ENCODE results near the gene CNTN2.

Gene CNTN2

GRCh38 chr1:205076245-205076761 lies 33.3 kb downstream of the CNTN2 start:
- Histone ChIP-seq H3K36me3 (replicated peaks) (no peaks in the 10 kb centered on the region), H3K4me3 (no peak overlapping the region), H3K27me3 (ENCODE audit: low read depth) (no peaks in the 10 kb centered on the region), H3K4me1 (no peaks in the 10 kb centered on the region), H3K9me3 (no peaks in the 10 kb centered on the region)
- in situ Hi-C loops (cut with MboI; ENCODE audit: low sequenced_read_pairs): no loop called here
- DNase-seq (ENCODE audit: low spot score in 2 of 2): no peak

- Histone ChIP-seq H3K9me3 (no peaks in the 10 kb centered on the region), H3K4me3 (no peak overlapping the region), H3K4me1 (no peaks in the 10 kb centered on the region), H3K36me3 (replicated peaks) (no peaks in the 10 kb centered on the region), H3K27me3 (ENCODE audit: low read depth) (no peaks in the 10 kb centered on the region)
- in situ Hi-C loops (cut with MboI; ENCODE audit: low sequenced_read_pairs): no loop called here
- no peak for DNase-seq (ENCODE audit: low spot score in 2 of 2)
Measured at GRCh38 chr1:205077158-205077933, 34.3 kb downstream of the CNTN2 start.

DNA sequence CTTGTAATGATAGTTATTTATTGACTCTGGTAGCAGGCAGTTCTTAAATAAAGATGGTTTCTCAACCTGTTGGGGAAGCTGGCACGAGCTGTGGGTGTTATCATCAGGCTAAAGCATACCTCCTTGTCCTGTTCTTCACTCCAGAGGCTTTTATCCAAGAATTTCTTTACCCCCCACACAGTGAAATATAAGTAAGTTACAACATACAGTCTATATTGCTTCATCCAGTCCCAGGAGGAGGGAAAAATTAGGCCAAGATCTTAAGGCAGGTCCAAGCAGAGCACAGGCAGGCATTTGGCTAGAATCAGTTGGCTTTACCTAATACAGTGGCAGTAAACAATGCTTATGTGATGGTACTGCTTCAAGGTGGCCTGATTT lies 34.9 kb downstream of the CNTN2 start:
- H3K4me1 ChIP-seq: no peaks in the 10 kb centered on the region
- H3K36me3 ChIP-seq (replicated peaks): no peaks in the 10 kb centered on the region
- no peak overlapping the region for H3K4me3 ChIP-seq
- in situ Hi-C loops (cut with MboI; ENCODE audit: low sequenced_read_pairs): no loop called here
- no peak for DNase-seq (ENCODE audit: low spot score in 2 of 2)
- H3K27me3 ChIP-seq (ENCODE audit: low read depth): no peaks in the 10 kb centered on the region
- no peaks in the 10 kb centered on the region for H3K9me3 ChIP-seq

DNA sequence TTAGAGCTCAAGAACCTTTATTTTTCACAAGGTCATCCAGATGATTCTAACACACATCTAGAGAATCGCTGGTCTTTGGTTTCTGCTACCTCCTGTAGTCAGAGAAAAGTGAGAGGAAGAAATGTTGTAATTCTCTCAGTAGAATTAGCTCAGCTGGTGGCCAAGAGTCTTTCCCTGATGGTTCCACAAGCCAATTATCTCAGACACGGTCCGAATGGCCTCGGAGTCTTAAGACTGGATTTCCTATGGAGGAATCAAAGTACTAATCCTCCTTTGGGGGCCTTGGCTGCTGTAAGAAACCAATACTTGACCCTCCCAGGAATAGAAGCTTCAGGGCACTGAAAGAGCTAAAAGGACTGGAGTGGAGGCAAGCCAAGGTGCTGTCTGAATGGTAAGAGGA lies 39.4 kb downstream of the CNTN2 start:
- no peaks in the 10 kb centered on the region for H3K27me3 ChIP-seq (ENCODE audit: low read depth)
- no peak for DNase-seq (ENCODE audit: low spot score in 2 of 2)
- no peaks in the 10 kb centered on the region for H3K9me3 ChIP-seq
- H3K4me3 ChIP-seq: no peak overlapping the region
- no peaks in the 10 kb centered on the region for H3K4me1 ChIP-seq
- peaks cover 14% of the 10 kb centered on the region for H3K36me3 ChIP-seq (replicated peaks)
- in situ Hi-C loops (cut with MboI; ENCODE audit: low sequenced_read_pairs): no loop called here

DNA sequence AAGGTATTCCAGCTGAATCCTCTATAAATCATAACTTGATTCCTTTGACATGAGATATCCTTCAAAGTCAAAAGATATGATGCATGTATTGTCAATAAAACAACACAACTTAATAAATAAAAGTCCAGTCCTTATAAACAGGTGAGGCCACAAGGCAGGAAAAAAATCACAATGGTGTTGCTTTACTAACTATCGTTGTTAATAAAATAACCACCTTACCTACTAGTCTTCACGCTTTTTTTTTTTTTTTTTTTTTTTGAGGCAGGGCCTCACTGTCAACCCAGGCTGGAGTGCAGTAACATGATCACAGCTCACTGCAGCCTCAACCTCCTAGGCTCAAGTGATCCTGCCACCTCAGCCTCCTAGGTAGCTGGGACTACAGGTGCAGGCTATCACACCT lies 41.3 kb downstream of the CNTN2 start, which contains the start of gene TMEM81:
Gene TMEM81, minus strand, starts transcription at position 101 of the 400 bp plus-strand sequence. CDS start 140 bp downstream, outside the sequence.
- DNase-seq (ENCODE audit: low spot score in 2 of 2): no peak
- no peaks in the 10 kb centered on the region for H3K9me3 ChIP-seq
- no peak within 1 kb of the TSS for H3K4me3 ChIP-seq
- in situ Hi-C loops (cut with MboI; ENCODE audit: low sequenced_read_pairs): no loop called here
- peaks cover 33% of the 10 kb centered on the region for H3K36me3 ChIP-seq (replicated peaks)
- no peaks in the 10 kb centered on the region for H3K4me1 ChIP-seq
- no peaks in the 10 kb centered on the region for H3K27me3 ChIP-seq (ENCODE audit: low read depth)

DNA sequence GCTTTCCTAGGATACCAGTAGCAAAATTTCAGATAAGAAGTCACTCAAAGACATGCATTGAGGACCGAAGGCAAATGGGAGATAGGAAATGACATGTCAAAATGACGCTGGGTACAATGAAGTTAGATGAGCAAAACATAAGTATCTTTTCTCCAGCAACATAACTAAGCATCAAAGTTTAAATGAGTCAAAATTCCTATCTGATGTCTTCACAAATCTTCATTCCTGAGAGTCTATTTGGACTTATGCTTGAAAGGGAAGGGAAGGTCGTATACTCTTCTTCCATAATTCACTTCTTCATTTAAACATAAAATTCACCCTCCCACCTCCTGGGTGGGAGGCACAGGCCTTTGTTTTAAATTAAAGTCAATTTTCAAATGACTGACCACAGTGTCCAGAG lies 45.3 kb downstream of the CNTN2 start:
- DNase-seq (ENCODE audit: low spot score in 2 of 2): no peak
- Histone ChIP-seq H3K4me3 (no peak overlapping the region), H3K36me3 (replicated peaks) (peaks cover 48% of the 10 kb centered on the region), H3K4me1 (no peaks in the 10 kb centered on the region), H3K9me3 (no peaks in the 10 kb centered on the region), H3K27me3 (ENCODE audit: low read depth) (no peaks in the 10 kb centered on the region)
- in situ Hi-C loops (cut with MboI; ENCODE audit: low sequenced_read_pairs): no loop called here

GRCh38 chr1:205091043-205091740 lies 48.2 kb downstream of the CNTN2 start:
- Histone ChIP-seq H3K9me3 (no peaks in the 10 kb centered on the region), H3K4me1 (no peaks in the 10 kb centered on the region), H3K27me3 (ENCODE audit: low read depth) (no peaks in the 10 kb centered on the region), H3K4me3 (no peak overlapping the region), H3K36me3 (replicated peaks) (peaks cover 61% of the 10 kb centered on the region)
- no peak for DNase-seq (ENCODE audit: low spot score in 2 of 2)
- in situ Hi-C loops (cut with MboI; ENCODE audit: low sequenced_read_pairs): no loop called here

DNA sequence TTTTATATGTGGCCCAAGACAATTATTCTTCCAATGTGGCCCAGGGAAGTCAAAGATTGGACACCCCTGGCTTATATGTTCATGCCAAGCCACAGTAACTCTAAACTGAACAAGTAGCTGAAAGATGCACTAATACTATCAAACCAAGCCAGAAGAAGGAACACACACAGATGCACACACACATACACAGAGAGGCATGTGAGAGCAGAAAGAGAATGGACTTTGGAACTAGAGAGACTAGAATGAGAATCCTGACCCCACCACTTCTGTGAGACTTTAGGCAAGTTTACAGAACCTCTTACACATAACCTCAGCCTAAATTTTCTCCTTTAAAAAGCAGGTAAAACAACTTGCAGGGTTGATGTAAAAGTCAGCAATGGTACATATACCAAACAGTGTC lies 52.4 kb downstream of the CNTN2 start:
- no peak for DNase-seq (ENCODE audit: low spot score in 2 of 2)
- Histone ChIP-seq H3K9me3 (no peaks in the 10 kb centered on the region), H3K27me3 (ENCODE audit: low read depth) (no peaks in the 10 kb centered on the region), H3K36me3 (replicated peaks) (peaks cover 76% of the 10 kb centered on the region), H3K4me3 (no peak overlapping the region), H3K4me1 (no peaks in the 10 kb centered on the region)
- in situ Hi-C loops (cut with MboI; ENCODE audit: low sequenced_read_pairs): no loop called here

DNA sequence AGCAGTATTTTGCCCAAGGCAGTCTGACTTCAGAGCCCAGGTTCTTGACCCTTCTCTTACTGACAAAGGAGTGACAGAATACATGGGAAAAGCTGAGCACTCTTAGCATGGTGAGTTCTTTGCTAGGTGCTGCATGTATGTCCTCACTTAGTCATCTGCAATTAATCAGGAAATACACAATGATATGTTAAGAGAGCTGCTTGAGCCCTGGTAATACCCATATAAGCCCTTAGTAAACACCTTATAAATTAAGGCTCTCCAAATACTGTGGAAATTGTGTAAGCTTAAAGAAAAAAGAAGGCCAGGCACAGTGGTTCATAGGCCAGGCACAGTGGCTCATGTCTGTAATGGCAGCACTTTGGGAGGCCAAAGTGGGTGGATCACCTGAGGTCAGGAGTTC lies 55.2 kb downstream of the CNTN2 start:
- no peak for DNase-seq (ENCODE audit: low spot score in 2 of 2)
- H3K4me3 ChIP-seq: no peak overlapping the region
- no peaks in the 10 kb centered on the region for H3K27me3 ChIP-seq (ENCODE audit: low read depth)
- no peaks in the 10 kb centered on the region for H3K4me1 ChIP-seq
- H3K36me3 ChIP-seq (replicated peaks): peaks cover 87% of the 10 kb centered on the region
- no peaks in the 10 kb centered on the region for H3K9me3 ChIP-seq
- in situ Hi-C loops (cut with MboI; ENCODE audit: low sequenced_read_pairs): no loop called here

DNA sequence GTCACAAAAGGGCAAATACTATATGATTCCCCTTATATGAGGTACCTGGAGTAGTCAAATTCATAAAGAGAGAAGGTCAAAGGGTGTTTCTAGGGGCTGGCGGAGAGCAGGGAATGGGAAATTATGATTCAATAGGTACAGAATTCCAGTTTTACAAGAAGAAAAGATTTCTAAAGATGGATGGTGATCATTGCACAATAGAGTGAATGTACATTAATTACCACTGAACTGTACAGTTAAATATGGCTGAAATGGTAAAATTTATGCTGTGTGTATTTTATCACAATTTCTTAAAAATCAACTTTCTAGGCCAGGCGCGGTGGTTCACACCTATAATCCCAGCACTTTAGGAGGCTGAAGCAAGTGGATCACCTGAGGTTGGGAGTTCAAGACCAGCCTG lies 59.4 kb downstream of the CNTN2 start:
- no peaks in the 10 kb centered on the region for H3K27me3 ChIP-seq (ENCODE audit: low read depth)
- peaks cover 72% of the 10 kb centered on the region for H3K36me3 ChIP-seq (replicated peaks)
- DNase-seq (ENCODE audit: low spot score in 2 of 2): no peak
- no peaks in the 10 kb centered on the region for H3K4me1 ChIP-seq
- in situ Hi-C loops (cut with MboI; ENCODE audit: low sequenced_read_pairs): no loop called here
- H3K9me3 ChIP-seq: no peaks in the 10 kb centered on the region
- no peak overlapping the region for H3K4me3 ChIP-seq

DNA sequence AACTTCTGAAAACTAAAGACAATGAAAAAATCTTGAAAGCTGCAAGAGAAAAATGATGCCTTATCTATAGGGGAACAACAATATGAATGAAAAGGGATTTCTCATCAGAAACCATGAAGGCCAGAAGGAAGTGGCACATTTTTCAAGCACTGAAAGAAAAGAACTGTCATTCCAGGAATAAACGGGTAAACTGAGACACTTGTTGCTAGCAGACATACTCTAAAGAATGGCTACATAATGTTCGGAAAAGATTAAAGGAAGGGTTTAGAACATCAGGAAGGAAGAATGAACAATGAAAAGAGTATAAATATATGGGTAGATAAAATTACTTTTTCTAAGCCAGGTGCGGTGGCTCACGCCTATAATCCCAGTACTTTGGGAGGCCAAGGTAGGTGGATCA lies 64.3 kb downstream of the CNTN2 start:
- in situ Hi-C loops (cut with MboI; ENCODE audit: low sequenced_read_pairs): no loop called here
- H3K4me1 ChIP-seq: no peaks in the 10 kb centered on the region
- peaks cover 34% of the 10 kb centered on the region for H3K36me3 ChIP-seq (replicated peaks)
- no peak for DNase-seq (ENCODE audit: low spot score in 2 of 2)
- H3K4me3 ChIP-seq: no peak overlapping the region
- no peaks in the 10 kb centered on the region for H3K9me3 ChIP-seq
- H3K27me3 ChIP-seq (ENCODE audit: low read depth): no peaks in the 10 kb centered on the region

- H3K9me3 ChIP-seq: no peaks in the 10 kb centered on the region
- no peak for DNase-seq (ENCODE audit: low spot score in 2 of 2)
- no peaks in the 10 kb centered on the region for H3K27me3 ChIP-seq (ENCODE audit: low read depth)
- H3K4me1 ChIP-seq: no peaks in the 10 kb centered on the region
- peaks cover 28% of the 10 kb centered on the region for H3K36me3 ChIP-seq (replicated peaks)
- in situ Hi-C loops (cut with MboI; ENCODE audit: low sequenced_read_pairs): no loop called here
- H3K4me3 ChIP-seq: no peak overlapping the region
Measured at GRCh38 chr1:205108464-205108863, 65.5 kb downstream of the CNTN2 start.

DNA sequence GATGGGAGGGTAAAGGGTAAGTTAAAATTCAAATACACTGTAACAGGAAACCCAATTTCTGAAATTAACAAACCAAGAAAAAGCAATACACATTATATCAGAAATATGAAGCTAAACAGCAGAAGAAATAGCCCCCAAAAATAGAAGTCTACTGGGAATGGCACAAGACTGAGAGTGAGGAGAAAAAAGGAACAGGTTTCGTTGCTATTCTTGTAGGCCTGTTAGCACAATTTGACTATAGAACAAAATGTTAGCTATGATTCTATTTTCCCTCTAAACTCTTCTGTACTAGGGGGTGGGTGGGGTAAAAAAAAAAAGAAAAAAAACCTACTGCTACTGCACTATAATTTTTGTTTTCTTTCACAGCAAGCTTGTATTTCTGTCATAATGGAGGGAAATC lies 66.3 kb downstream of the CNTN2 start:
- in situ Hi-C loops (cut with MboI; ENCODE audit: low sequenced_read_pairs): no loop called here

DNA sequence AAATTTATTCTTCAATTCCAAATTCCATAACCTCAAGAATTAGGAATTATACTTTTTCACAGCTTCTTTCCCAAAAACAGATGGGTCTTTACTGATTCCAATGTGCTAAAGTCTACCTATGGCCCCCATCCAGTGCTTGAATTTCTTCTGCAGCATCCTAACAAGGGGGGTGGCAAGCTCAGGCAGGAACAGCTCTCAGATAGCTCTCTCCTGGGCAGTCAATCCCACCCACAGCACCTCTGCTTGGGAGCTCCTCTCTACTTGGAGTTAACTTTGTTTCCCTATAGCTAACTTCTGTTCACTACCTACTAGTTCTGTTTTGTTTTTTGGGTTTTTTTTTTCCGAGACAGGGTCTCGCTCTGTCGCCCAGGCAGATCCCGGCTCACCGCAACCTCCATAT lies 66.7 kb downstream of the CNTN2 start:
- DNase-seq (ENCODE audit: low spot score in 2 of 2): no peak
- Histone ChIP-seq H3K9me3 (no peaks in the 10 kb centered on the region), H3K4me3 (no peak overlapping the region), H3K27me3 (ENCODE audit: low read depth) (no peaks in the 10 kb centered on the region), H3K36me3 (replicated peaks) (peaks cover 32% of the 10 kb centered on the region), H3K4me1 (no peaks in the 10 kb centered on the region)
- in situ Hi-C loops (cut with MboI; ENCODE audit: low sequenced_read_pairs): no loop called here

More for the DNA sequence above, 66.3 kb downstream of the CNTN2 start:
- peaks cover 33% of the 10 kb centered on the region for H3K36me3 ChIP-seq (replicated peaks)
- H3K4me3 ChIP-seq: no peak overlapping the region
- no peak for DNase-seq (ENCODE audit: low spot score in 2 of 2)
- H3K4me1 ChIP-seq: no peaks in the 10 kb centered on the region
- no peaks in the 10 kb centered on the region for H3K9me3 ChIP-seq
- no peaks in the 10 kb centered on the region for H3K27me3 ChIP-seq (ENCODE audit: low read depth)
